Measurements from ENCODE around the gene SUSD3.
"Not testable (repeated sequence)": the region's sequence is repeated elsewhere in the genome, so short reads cannot be mapped to it uniquely, and the experiment has no call there.

Gene SUSD3

GRCh38 chr9:93058355-93059010 lies at the start of gene SUSD3:
Gene SUSD3 (plus strand): TSS chr9:93058701. CDS start chr9:93058743, 42 bp downstream.
- in situ Hi-C loops (cut with HindIII; ENCODE audit: low sequenced_read_pairs) = no loop called here

- in situ Hi-C loops (cut with HindIII; ENCODE audit: low sequenced_read_pairs) = loop anchor here (10.0 kb wide), 1 partner anchor 185 kb away; no protein-coding TSS in a partner anchor
Measured at GRCh38 chr9:93009337-93010015, 49.0 kb upstream of the SUSD3 start.

- in situ Hi-C loops (cut with HindIII; ENCODE audit: low sequenced_read_pairs) = no loop called here
Measured at GRCh38 chr9:93010056-93010455, 48.4 kb upstream of the SUSD3 start.

GRCh38 chr9:93010704-93011103 lies 47.8 kb upstream of the SUSD3 start:
- in situ Hi-C loops (cut with HindIII; ENCODE audit: low sequenced_read_pairs) = no loop called here

- in situ Hi-C loops (cut with HindIII; ENCODE audit: low sequenced_read_pairs) = no loop called here
Measured at GRCh38 chr9:93011114-93011513, 47.4 kb upstream of the SUSD3 start.

- in situ Hi-C loops (cut with HindIII; ENCODE audit: low sequenced_read_pairs) = no loop called here
Measured at GRCh38 chr9:93012963-93013855, 45.3 kb upstream of the SUSD3 start.

GRCh38 chr9:93013856-93014582 lies 44.5 kb upstream of the SUSD3 start:
- in situ Hi-C loops (cut with HindIII; ENCODE audit: low sequenced_read_pairs) = no loop called here

GRCh38 chr9:93015190-93015589 lies 43.3 kb upstream of the SUSD3 start:
- in situ Hi-C loops (cut with HindIII; ENCODE audit: low sequenced_read_pairs) = not testable (repeated sequence)

GRCh38 chr9:93017621-93018020 lies 40.9 kb upstream of the SUSD3 start:
- in situ Hi-C loops (cut with HindIII; ENCODE audit: low sequenced_read_pairs) = no loop called here

- in situ Hi-C loops (cut with HindIII; ENCODE audit: low sequenced_read_pairs) = no loop called here
Measured at GRCh38 chr9:93020151-93020550, 38.4 kb upstream of the SUSD3 start.

GRCh38 chr9:93020771-93021670 lies 37.5 kb upstream of the SUSD3 start:
- in situ Hi-C loops (cut with HindIII; ENCODE audit: low sequenced_read_pairs) = no loop called here

- in situ Hi-C loops (cut with HindIII; ENCODE audit: low sequenced_read_pairs) = no loop called here
Measured at GRCh38 chr9:93022066-93022465, 36.4 kb upstream of the SUSD3 start.

GRCh38 chr9:93022721-93023520 lies 35.6 kb upstream of the SUSD3 start:
- in situ Hi-C loops (cut with HindIII; ENCODE audit: low sequenced_read_pairs) = no loop called here

- in situ Hi-C loops (cut with HindIII; ENCODE audit: low sequenced_read_pairs) = no loop called here
Measured at GRCh38 chr9:93023521-93023815, 35.0 kb upstream of the SUSD3 start.

GRCh38 chr9:93024646-93024910 lies 33.9 kb upstream of the SUSD3 start:
- in situ Hi-C loops (cut with HindIII; ENCODE audit: low sequenced_read_pairs) = no loop called here

- in situ Hi-C loops (cut with HindIII; ENCODE audit: low sequenced_read_pairs) = no loop called here
Measured at GRCh38 chr9:93024986-93025630, 33.4 kb upstream of the SUSD3 start.

- in situ Hi-C loops (cut with HindIII; ENCODE audit: low sequenced_read_pairs) = no loop called here
Measured at GRCh38 chr9:93025736-93026135, 32.8 kb upstream of the SUSD3 start.

GRCh38 chr9:93026640-93027039 lies 31.9 kb upstream of the SUSD3 start:
- in situ Hi-C loops (cut with HindIII; ENCODE audit: low sequenced_read_pairs) = no loop called here

- in situ Hi-C loops (cut with HindIII; ENCODE audit: low sequenced_read_pairs) = no loop called here
Measured at GRCh38 chr9:93027750-93028149, 30.8 kb upstream of the SUSD3 start.

All from DLD1 (cell line).